ENCODE data around the gene FAM107B. TPM values are rescaled to one million over a fixed set of nuclear protein-coding genes. Genes with fewer than 3 reads are reported as not detected.

FAM107B gene
- total and polyA plus RNA-seq, 2 of the 13 experiments (the other 11 are each of a cell fraction or from before 2014, with no cell fraction given), result 15.7 to 24.8 TPM

- no peak for TF ChIP-seq EEA1 (CRISPR knock-in tag; IDR thresholded peaks at IDR 0.05; ENCODE audit: borderline replicate concordance)
- no peak for TF ChIP-seq MAFF (IDR thresholded peaks at IDR 0.05; ENCODE audit: low read depth, low read length)
- TF ChIP-seq MAZ (IDR thresholded peaks at IDR 0.05; ENCODE audit: borderline replicate concordance, low read depth, low read length), result no peak
- no peak for TF ChIP-seq MAZ (CRISPR knock-in tag; IDR thresholded peaks at IDR 0.05; ENCODE audit: low read depth)
Measured at GRCh38 chr10:14545827-14546226, 228.9 kb downstream of the FAM107B start (continued).

GRCh38 chr10:14543904-14544210 lies 230.8 kb downstream of the FAM107B start:
- in situ Hi-C loops (cut with HindIII; ENCODE audit: extremely low pct_ligation_motif_present, low pct_unique_long_range_greater_than_20kb), result no loop called here
- Histone ChIP-seq H3K27ac (ENCODE audit: extremely low read length, insufficient read depth, low read length) (no peak overlapping the region), H3K4me1 (ENCODE audit: insufficient read depth, low read length) (peaks cover 10% of the 10 kb centered on the region; the same call in 1 of the 2 replicates), H3K27me3 (ENCODE audit: control insufficient read depth in 1 of 2, insufficient read depth in 2 of 2, low read length in 2 of 2) (no peaks in the 10 kb centered on the region), H3K4me3 (replicated peaks in 1 of 3; ENCODE audit: insufficient read depth in 1 of 3, low read depth in 2 of 3, low read length in 3 of 3) (no peak overlapping the region), H4K20me1 (ENCODE audit: insufficient read depth, low read length) (no peaks in the 10 kb centered on the region), H3K9me3 (ENCODE audit: low read length) (no peaks in the 10 kb centered on the region), H3K36me3 (replicated peaks in 1 of 2; ENCODE audit: control insufficient read depth in 1 of 2, insufficient read depth in 2 of 2, low read length in 2 of 2) (peaks cover 5 to 13% of the 10 kb centered on the region in 2 experiments; a peak in 1 of 5 replicates), H2AFZ (ENCODE audit: low read length) (no peak overlapping the region), H3K9ac (ENCODE audit: insufficient read depth, low read depth, low read length) (no peak overlapping the region), H3K4me2 (ENCODE audit: low read depth, low read length) (no peak overlapping the region), H3K79me2 (ENCODE audit: insufficient read depth, low read length) (peaks cover 6% of the 10 kb centered on the region)
- 94% methylated on average over 3 of the region's 3 CpGs for WGBS (ENCODE audit: low lambda C conversion rate)
- ATAC-seq, result no peak
- FAIRE-seq, result no peak
- DNase-seq (ENCODE audit: low spot score), result no peak
- intact Hi-C loops (cut with micrococcal nuclease; ENCODE audit: unreplicated experiment), result no loop called here
- POLR2A ChIA-PET, result no interaction called here
- no TSS peak for BruUV-seq (replicated peaks)
- TF ChIP-seq GMEB2 (CRISPR knock-in tag; IDR thresholded peaks at IDR 0.05; ENCODE audit: low read depth), result no peak
- CTCF ChIA-PET (ENCODE audit: low intra/inter-chr PET ratio, low total read pairs), result no interaction called here
